ENCODE results near the gene ITIH2. TPM values are rescaled to one million over a fixed set of nuclear protein-coding genes. Genes with fewer than 3 reads are reported as not detected.

ITIH2 gene
- polyA plus RNA-seq, 3 donors, result not detected

GRCh38 chr10:7715515-7715914 is 12.4 kb downstream of the ITIH2 start:
- Mint-ChIP-seq H3K36me3 (no peaks in the 10 kb centered on the region), H3K4me3 (no peak overlapping the region), H3K4me1 (no peaks in the 10 kb centered on the region), H3K27ac (no peak overlapping the region), H3K9me3 (peaks cover 0 to 4% (median 0%) of the 10 kb centered on the region in 7 donors), H3K27me3 (ENCODE audit: low read depth in 3 of 3) (peaks cover 0 to 7% (median 2%) of the 10 kb centered on the region in 3 donors)
- H3K4me3 ChIP-seq (replicated peaks in 1 of 3; ENCODE audit: low read depth in 2 of 3, low read length in 3 of 3), result no peak overlapping the region
- TF ChIP-seq CTCF (IDR thresholded peaks at IDR 0.05), result no peak
- DNase-seq, result no peak
- no peaks in the 10 kb centered on the region for H4K20me1 ChIP-seq (ENCODE audit: insufficient read depth, low read length)
- no peak overlapping the region for H2AFZ ChIP-seq (ENCODE audit: insufficient read depth, low read depth, low read length, poor library complexity, severe bottlenecking)
- H3K79me2 ChIP-seq (ENCODE audit: insufficient read depth, low read length), result no peaks in the 10 kb centered on the region
- no peaks in the 10 kb centered on the region for H3K4me1 ChIP-seq (ENCODE audit: control insufficient read depth in 1 of 2, insufficient read depth in 2 of 2, low read length in 2 of 2)
- intact Hi-C loops (cut with micrococcal nuclease), result no loop called here
- H3K27ac ChIP-seq (ENCODE audit: low read depth in 1 of 2, low read length in 2 of 2), result no peak overlapping the region
- no peaks in the 10 kb centered on the region for H3K27me3 ChIP-seq (ENCODE audit: control insufficient read depth in 2 of 2, insufficient read depth in 2 of 2, low read length in 2 of 2)
- no peaks in the 10 kb centered on the region for H3K9me3 ChIP-seq (replicated peaks in 1 of 2; ENCODE audit: control insufficient read depth in 1 of 2, insufficient read depth in 1 of 2, low read length in 2 of 2)
- H3K36me3 ChIP-seq (replicated peaks in 1 of 2; ENCODE audit: control insufficient read depth in 1 of 2, insufficient read depth in 2 of 2, low read length in 2 of 2), result no peaks in the 10 kb centered on the region
- no peak overlapping the region for H3K9ac ChIP-seq (ENCODE audit: insufficient read depth, low read length, poor library complexity, severe bottlenecking)
- H3K4me2 ChIP-seq (replicated peaks; ENCODE audit: extremely low read depth, low read length, poor library complexity, severe bottlenecking), result no peak overlapping the region
- WGBS (ENCODE audit: insufficient coverage), result 83% methylated on average over 4 of the region's 7 CpGs

GRCh38 chr10:7717767-7718166 is 14.7 kb downstream of the ITIH2 start:
- Mint-ChIP-seq H3K9me3 (peaks cover 0 to 2% (median 0%) of the 10 kb centered on the region in 7 donors), H3K4me1 (no peaks in the 10 kb centered on the region), H3K27me3 (ENCODE audit: low read depth in 3 of 3) (peaks cover 2 to 8% (median 7%) of the 10 kb centered on the region in 3 donors)

More at GRCh38 chr10:7717767-7718166, 14.7 kb downstream of the ITIH2 start:
- Histone ChIP-seq H3K9ac (ENCODE audit: insufficient read depth, low read length, poor library complexity, severe bottlenecking) (no peak overlapping the region), H3K27me3 (ENCODE audit: control insufficient read depth in 2 of 2, insufficient read depth in 2 of 2, low read length in 2 of 2) (no peaks in the 10 kb centered on the region), H3K4me3 (replicated peaks in 1 of 3; ENCODE audit: low read depth in 2 of 3, low read length in 3 of 3) (no peak overlapping the region), H3K4me2 (replicated peaks; ENCODE audit: extremely low read depth, low read length, poor library complexity, severe bottlenecking) (no peak overlapping the region), H2AFZ (ENCODE audit: insufficient read depth, low read depth, low read length, poor library complexity, severe bottlenecking) (no peak overlapping the region), H3K27ac (ENCODE audit: low read depth in 1 of 2, low read length in 2 of 2) (no peak overlapping the region), H4K20me1 (ENCODE audit: insufficient read depth, low read length) (no peaks in the 10 kb centered on the region), H3K9me3 (replicated peaks in 1 of 2; ENCODE audit: control insufficient read depth in 1 of 2, insufficient read depth in 1 of 2, low read length in 2 of 2) (no peaks in the 10 kb centered on the region), H3K4me1 (ENCODE audit: control insufficient read depth in 1 of 2, insufficient read depth in 2 of 2, low read length in 2 of 2) (no peaks in the 10 kb centered on the region), H3K36me3 (replicated peaks in 1 of 2; ENCODE audit: control insufficient read depth in 1 of 2, insufficient read depth in 2 of 2, low read length in 2 of 2) (no peaks in the 10 kb centered on the region), H3K79me2 (ENCODE audit: insufficient read depth, low read length) (no peaks in the 10 kb centered on the region)
- no peak for DNase-seq
- intact Hi-C loops (cut with micrococcal nuclease), result no loop called here
- no peak overlapping the region for H3K27ac Mint-ChIP-seq
- 70% methylated on average over 3 of the region's 5 CpGs for WGBS (ENCODE audit: insufficient coverage)
- H3K4me3 Mint-ChIP-seq, result no peak overlapping the region
- no peaks in the 10 kb centered on the region for H3K36me3 Mint-ChIP-seq
- no peak for TF ChIP-seq CTCF (IDR thresholded peaks at IDR 0.05)

Data from CD14-positive monocyte (primary cell).